SU-DHL-6 (cell line): Measurements from ENCODE around the gene C19orf81.

Experiments
- H2AFZ ChIP-seq: fragments of 200-600 bp; sonication (generic); 2 replicates; pipeline ENCODE4 v1.6.1; 2014; ENCODE audit warnings: low read depth, mild to moderate bottlenecking, moderate library complexity, mixed read lengths, antibody characterized with exemption, low read length; ENCODE audit not compliant: severe bottlenecking
- H3F3A ChIP-seq: fragments of 200-600 bp; shearing (Covaris generic); 2 replicates; pipeline ENCODE4 v1.6.0; 2016; ENCODE audit warnings: antibody characterized with exemption, mild to moderate bottlenecking; ENCODE audit not compliant: insufficient read depth
- H3K27ac ChIP-seq: fragments of 200-600 bp; sonication (generic); 2 replicates; pipeline ENCODE4 v1.5.1; 2016; ENCODE audit warnings: low read depth, mild to moderate bottlenecking, low read length, moderate library complexity, mixed read lengths
- H3K27me3 ChIP-seq: fragments of 200-600 bp; sonication (generic), shearing (Covaris generic); 2 replicates; pipeline ENCODE4 v1.6.0; 2014; ENCODE audit warnings: mild to moderate bottlenecking, low read length
- H3K36me3 ChIP-seq: fragments of 200-600 bp; sonication (generic); 2 replicates; pipeline ENCODE4 v1.6.1; 2014; ENCODE audit warnings: mild to moderate bottlenecking, low read length, mixed read lengths
- H3K4me2 ChIP-seq: fragments of 300-600, 200-600 bp; shearing (Covaris generic), sonication (generic); 2 replicates; pipeline ENCODE4 v1.6.0; 2014; ENCODE audit warnings: low read length, low read depth, mild to moderate bottlenecking; ENCODE audit not compliant: poor library complexity, severe bottlenecking
- H3K4me3 ChIP-seq: fragments of 200-600 bp; sonication (generic); 2 replicates; pipeline ENCODE4 v1.5.1; 2014; ENCODE audit warnings: antibody characterized with exemption, low read length, mild to moderate bottlenecking, mixed read lengths; ENCODE audit not compliant: insufficient read depth, poor library complexity, severe bottlenecking
- H3K79me2 ChIP-seq: fragments of 200-600 bp; sonication (generic); 2 replicates; pipeline ENCODE4 v1.6.1; 2014; ENCODE audit warnings: mild to moderate bottlenecking, low read length, moderate library complexity; ENCODE audit not compliant: insufficient read depth
- H3K9ac ChIP-seq: fragments of 200-600 bp; sonication (generic); 2 replicates; pipeline ENCODE4 v1.7.0; 2014; ENCODE audit warnings: mild to moderate bottlenecking, low read length
- H3K9me2 ChIP-seq: fragments of 200-600 bp; sonication (generic); replicated peaks from 2 replicates; pipeline ENCODE4 v1.6.1; 2014; ENCODE audit warnings: low read length; ENCODE audit not compliant: insufficient read depth
- H3K9me3 ChIP-seq: fragments of 200-600 bp; sonication (generic); 2 replicates; pipeline ENCODE4 v1.6.1; 2014; ENCODE audit warnings: low read length, mixed read lengths; ENCODE audit not compliant: insufficient read depth
- H4K20me1 ChIP-seq: fragments of 200-600 bp; sonication (generic); 2 replicates; pipeline ENCODE4 v1.6.1; 2014; ENCODE audit warnings: low read depth, mild to moderate bottlenecking, antibody characterized with exemption, low read length, moderate library complexity, mixed read lengths
- CTCF ChIP-seq: fragments of 200-600 bp; sonication (generic); IDR thresholded peaks from one replicate; pipeline ENCODE4 v1.5.1; 2017; ENCODE audit warnings: antibody characterized with exemption, mild to moderate bottlenecking, low read length, moderate library complexity; ENCODE audit not compliant: insufficient read depth, poor library complexity, severe bottlenecking
- EZH2phosphoT487 ChIP-seq: fragments of 200-600 bp; sonication (generic), shearing (Covaris generic); conservative IDR thresholded peaks from 2 replicates; pipeline ENCODE4 v1.6.1; 2018; ENCODE audit warnings: mild to moderate bottlenecking, antibody characterized with exemption, low read length, moderate library complexity, mixed read lengths

C19orf81 gene

GRCh38 chr19:50628146-50628545 is 21.1 kb upstream of the C19orf81 start:
- Histone ChIP-seq H2AFZ (no peak overlapping the region), H3K9me2 (no peaks in the 10 kb centered on the region), H3K4me3 (no peak overlapping the region), H3K9ac (no peak overlapping the region), H3K27ac (no peak overlapping the region), H3K27me3 (no peaks in the 10 kb centered on the region), H3F3A (no peaks in the 10 kb centered on the region), H3K9me3 (no peaks in the 10 kb centered on the region), H4K20me1 (no peaks in the 10 kb centered on the region), H3K4me2 (no peak overlapping the region), H3K79me2 (no peaks in the 10 kb centered on the region), H3K36me3 (no peaks in the 10 kb centered on the region)
- TF ChIP-seq EZH2phosphoT487 (no peak), CTCF (no peak)

GRCh38 chr19:50628551-50628950 is 20.7 kb upstream of the C19orf81 start:
- H2AFZ ChIP-seq = no peak overlapping the region
- no peaks in the 10 kb centered on the region for H3K9me2 ChIP-seq
- no peaks in the 10 kb centered on the region for H3K36me3 ChIP-seq
- no peak overlapping the region for H3K27ac ChIP-seq
- no peak overlapping the region for H3K4me2 ChIP-seq
- no peaks in the 10 kb centered on the region for H3K79me2 ChIP-seq
- H3F3A ChIP-seq = no peaks in the 10 kb centered on the region
- 0 out of 2 replicates have a peak, but pooled peaks cover 3% of the 10 kb centered on the region for H3K9me3 ChIP-seq
- no peak overlapping the region for H3K9ac ChIP-seq
- no peak overlapping the region for H3K4me3 ChIP-seq
- no peaks in the 10 kb centered on the region for H3K27me3 ChIP-seq
- H4K20me1 ChIP-seq = no peaks in the 10 kb centered on the region
- no peak for TF ChIP-seq CTCF
- TF ChIP-seq EZH2phosphoT487 = no peak

GRCh38 chr19:50629194-50629593 is 20.1 kb upstream of the C19orf81 start:
- H4K20me1 ChIP-seq = no peaks in the 10 kb centered on the region

More at GRCh38 chr19:50629194-50629593, 20.1 kb upstream of the C19orf81 start:
- Histone ChIP-seq H2AFZ (no peak overlapping the region), H3K36me3 (no peaks in the 10 kb centered on the region), H3K4me3 (no peak overlapping the region), H3F3A (no peaks in the 10 kb centered on the region), H3K4me2 (no peak overlapping the region), H3K27ac (no peak overlapping the region), H3K79me2 (no peaks in the 10 kb centered on the region), H3K9me2 (no peaks in the 10 kb centered on the region), H3K9ac (no peak overlapping the region), H3K27me3 (no peaks in the 10 kb centered on the region), H3K9me3 (peaks cover 10% of the 10 kb centered on the region; the same call in 1 of the 2 replicates)
- TF ChIP-seq CTCF = no peak
- no peak for TF ChIP-seq EZH2phosphoT487
